HepG2 (cell line): Measurements from ENCODE around the gene EDEM1. TPM values are rescaled to one million over a fixed set of nuclear protein-coding genes. Genes with fewer than 3 reads are reported as not detected.

ENCODE experiments used
- ADNP ChIP-seq: sonication (generic); formaldehyde crosslinking; IDR thresholded peaks from 2 replicates; pipeline ENCODE4 v1.4.0; 2020; ENCODE audit warnings: missing genetic modification reagents
- BCL6 ChIP-seq: IDR thresholded peaks from 2 replicates; pipeline ENCODE4 v1.6.1; 2016; ENCODE audit warnings: missing genetic modification reagents, missing compliant biosample characterization
- CEBPB ChIP-seq: IDR thresholded peaks from 2 replicates; pipeline ENCODE4 v1.6.1; 2011; ENCODE audit warnings: low read depth, low read length, improper control_type of control experiment, borderline replicate concordance
- CEBPG ChIP-seq: IDR thresholded peaks from 2 replicates; pipeline ENCODE4 v1.6.1; 2016
- DNMT1 ChIP-seq: sonication (generic); formaldehyde crosslinking; IDR thresholded peaks from 2 replicates; pipeline ENCODE4 v1.5.1; 2020; ENCODE audit warnings: mild to moderate bottlenecking, missing genetic modification reagents
- KAT7 ChIP-seq: IDR thresholded peaks from 2 replicates; pipeline ENCODE4 v1.6.1; 2018; ENCODE audit warnings: borderline replicate concordance, missing compliant biosample characterization
- MBNL3 ChIP-seq: fragments of 250-450 bp; sonication (Bioruptor Pico); conservative IDR thresholded peaks from 2 replicates; pipeline ENCODE4 v1.8.0; 2022; ENCODE audit warnings: mild to moderate bottlenecking, inconsistent platforms
- THAP11 ChIP-seq: IDR thresholded peaks from 2 replicates; pipeline ENCODE4 v1.6.1; 2016; ENCODE audit warnings: missing biosample characterization, missing genetic modification reagents
- WIZ ChIP-seq: sonication (generic); formaldehyde crosslinking; IDR thresholded peaks from 2 replicates; pipeline ENCODE4 v1.5.1; 2020; ENCODE audit warnings: mild to moderate bottlenecking, missing genetic modification reagents
- ZNF547 ChIP-seq: sonication (generic); formaldehyde crosslinking; IDR thresholded peaks from 2 replicates; pipeline ENCODE4 v1.5.1; 2020; ENCODE audit warnings: mild to moderate bottlenecking, missing genetic modification reagents
- ZNF75D ChIP-seq: sonication (generic); formaldehyde crosslinking; IDR thresholded peaks from 2 replicates; pipeline ENCODE4 v1.8.1; 2023; ENCODE audit warnings: missing genetic modification reagents, mild to moderate bottlenecking, borderline replicate concordance
- ZNF782 ChIP-seq: sonication (generic); formaldehyde crosslinking; IDR thresholded peaks from 2 replicates; pipeline ENCODE4 v1.4.0; 2020; ENCODE audit warnings: missing genetic modification reagents, mild to moderate bottlenecking, borderline replicate concordance
- polyA plus RNA-seq, 8 experiments: library from polyadenylated mRNA; depleted of rRNA in 3 of 8; stranded (reverse) in 7 of 8; unstranded in 1 of 8; fragments of >200 nt; fragmentation: Illumina TruSeq in 4 of 8; extraction: Trizol in 4 of 8; gene quantifications; 2 replicates each; pipeline versions ENCODE4 v1.2.1 to v1.2.3, GENCODE V29; 2011 to 2016; ENCODE audit warnings: low read depth in 4 of 8, missing spikeins in 1 of 8, mixed read lengths in 1 of 8; ENCODE audit not compliant: insufficient read depth in 1 of 8
- total RNA-seq, 5 experiments: library from RNA; depleted of rRNA; stranded (reverse); fragments of >200 nt; fragmentation: Illumina TruSeq; extraction: Trizol; gene quantifications; 2 replicates each; pipeline ENCODE4 v1.2.3, GENCODE V29; 2016; ENCODE audit warnings: low read depth in 1 of 5
- TF ChIP-seq, protein P1 (sequence below): sonication (generic); formaldehyde crosslinking; IDR thresholded peaks from 2 replicates; pipeline ENCODE4 v1.5.0; 2020; ENCODE audit warnings: mild to moderate bottlenecking, missing genetic modification reagents, borderline replicate concordance

EDEM1 gene
- total and polyA plus RNA-seq, 2 of the 13 experiments (the other 11 are each of a cell fraction or from before 2014, with no cell fraction given): 13.8 to 25.8 TPM

DNA sequence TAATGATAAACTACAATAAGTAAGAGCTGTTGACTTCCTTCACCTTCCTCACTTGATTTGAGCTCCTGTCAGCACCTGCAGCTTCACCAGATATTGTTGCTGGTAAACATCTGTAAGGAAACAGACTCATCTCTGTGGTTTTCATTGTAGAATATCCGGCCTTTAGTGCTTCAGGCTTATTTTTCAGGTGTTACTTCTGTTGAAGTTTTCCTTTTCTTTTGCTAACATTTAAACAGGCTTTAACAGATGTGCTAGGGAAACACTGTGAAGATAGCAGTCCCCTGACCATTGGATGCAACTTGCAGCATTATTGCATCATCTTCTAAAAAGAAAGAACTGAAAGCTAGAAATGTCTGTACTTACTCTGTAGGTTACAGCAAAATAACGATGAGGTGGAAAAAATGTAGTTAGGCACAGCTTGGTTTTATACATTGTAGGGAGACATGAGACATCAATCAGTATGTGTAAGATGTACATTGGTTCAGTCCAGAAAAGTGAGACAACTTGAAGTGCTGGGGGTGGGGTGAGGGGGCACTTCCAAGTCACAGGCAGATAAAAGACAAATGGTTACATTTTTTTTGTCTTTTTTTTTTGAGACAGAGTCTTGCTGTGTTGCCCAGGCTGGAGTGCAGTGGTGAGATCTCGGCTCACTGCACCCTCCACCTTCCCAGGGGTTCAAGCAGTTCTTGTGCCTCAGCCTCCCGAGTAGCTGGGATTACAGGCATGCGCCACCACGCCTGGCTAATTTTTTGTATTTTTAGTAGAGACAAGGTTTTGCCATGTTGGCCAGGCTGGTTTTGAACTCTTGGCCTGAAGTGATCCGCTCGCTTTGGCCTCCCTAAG lies 10.2 kb downstream of the EDEM1 start (continued):
- TF ChIP-seq, protein P1, sequence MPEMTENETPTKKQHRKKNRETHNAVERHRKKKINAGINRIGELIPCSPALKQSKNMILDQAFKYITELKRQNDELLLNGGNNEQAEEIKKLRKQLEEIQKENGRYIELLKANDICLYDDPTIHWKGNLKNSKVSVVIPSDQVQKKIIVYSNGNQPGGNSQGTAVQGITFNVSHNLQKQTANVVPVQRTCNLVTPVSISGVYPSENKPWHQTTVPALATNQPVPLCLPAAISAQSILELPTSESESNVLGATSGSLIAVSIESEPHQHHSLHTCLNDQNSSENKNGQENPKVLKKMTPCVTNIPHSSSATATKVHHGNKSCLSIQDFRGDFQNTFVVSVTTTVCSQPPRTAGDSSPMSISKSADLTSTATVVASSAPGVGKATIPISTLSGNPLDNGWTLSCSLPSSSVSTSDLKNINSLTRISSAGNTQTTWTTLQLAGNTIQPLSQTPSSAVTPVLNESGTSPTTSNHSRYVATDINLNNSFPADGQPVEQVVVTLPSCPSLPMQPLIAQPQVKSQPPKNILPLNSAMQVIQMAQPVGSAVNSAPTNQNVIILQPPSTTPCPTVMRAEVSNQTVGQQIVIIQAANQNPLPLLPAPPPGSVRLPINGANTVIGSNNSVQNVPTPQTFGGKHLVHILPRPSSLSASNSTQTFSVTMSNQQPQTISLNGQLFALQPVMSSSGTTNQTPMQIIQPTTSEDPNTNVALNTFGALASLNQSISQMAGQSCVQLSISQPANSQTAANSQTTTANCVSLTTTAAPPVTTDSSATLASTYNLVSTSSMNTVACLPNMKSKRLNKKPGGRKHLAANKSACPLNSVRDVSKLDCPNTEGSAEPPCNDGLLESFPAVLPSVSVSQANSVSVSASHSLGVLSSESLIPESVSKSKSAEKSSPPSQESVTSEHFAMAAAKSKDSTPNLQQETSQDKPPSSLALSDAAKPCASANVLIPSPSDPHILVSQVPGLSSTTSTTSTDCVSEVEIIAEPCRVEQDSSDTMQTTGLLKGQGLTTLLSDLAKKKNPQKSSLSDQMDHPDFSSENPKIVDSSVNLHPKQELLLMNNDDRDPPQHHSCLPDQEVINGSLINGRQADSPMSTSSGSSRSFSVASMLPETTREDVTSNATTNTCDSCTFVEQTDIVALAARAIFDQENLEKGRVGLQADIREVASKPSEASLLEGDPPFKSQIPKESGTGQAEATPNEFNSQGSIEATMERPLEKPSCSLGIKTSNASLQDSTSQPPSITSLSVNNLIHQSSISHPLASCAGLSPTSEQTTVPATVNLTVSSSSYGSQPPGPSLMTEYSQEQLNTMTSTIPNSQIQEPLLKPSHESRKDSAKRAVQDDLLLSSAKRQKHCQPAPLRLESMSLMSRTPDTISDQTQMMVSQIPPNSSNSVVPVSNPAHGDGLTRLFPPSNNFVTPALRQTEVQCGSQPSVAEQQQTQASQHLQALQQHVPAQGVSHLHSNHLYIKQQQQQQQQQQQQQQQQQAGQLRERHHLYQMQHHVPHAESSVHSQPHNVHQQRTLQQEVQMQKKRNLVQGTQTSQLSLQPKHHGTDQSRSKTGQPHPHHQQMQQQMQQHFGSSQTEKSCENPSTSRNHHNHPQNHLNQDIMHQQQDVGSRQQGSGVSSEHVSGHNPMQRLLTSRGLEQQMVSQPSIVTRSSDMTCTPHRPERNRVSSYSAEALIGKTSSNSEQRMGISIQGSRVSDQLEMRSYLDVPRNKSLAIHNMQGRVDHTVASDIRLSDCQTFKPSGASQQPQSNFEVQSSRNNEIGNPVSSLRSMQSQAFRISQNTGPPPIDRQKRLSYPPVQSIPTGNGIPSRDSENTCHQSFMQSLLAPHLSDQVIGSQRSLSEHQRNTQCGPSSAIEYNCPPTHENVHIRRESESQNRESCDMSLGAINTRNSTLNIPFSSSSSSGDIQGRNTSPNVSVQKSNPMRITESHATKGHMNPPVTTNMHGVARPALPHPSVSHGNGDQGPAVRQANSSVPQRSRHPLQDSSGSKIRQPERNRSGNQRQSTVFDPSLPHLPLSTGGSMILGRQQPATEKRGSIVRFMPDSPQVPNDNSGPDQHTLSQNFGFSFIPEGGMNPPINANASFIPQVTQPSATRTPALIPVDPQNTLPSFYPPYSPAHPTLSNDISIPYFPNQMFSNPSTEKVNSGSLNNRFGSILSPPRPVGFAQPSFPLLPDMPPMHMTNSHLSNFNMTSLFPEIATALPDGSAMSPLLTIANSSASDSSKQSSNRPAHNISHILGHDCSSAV (CRISPR knock-in tag): no peak
- TF ChIP-seq KAT7 (no peak), DNMT1 (CRISPR knock-in tag) (no peak), CEBPB (peak; percentile 93), BCL6 (CRISPR knock-in tag) (no peak), MBNL3 (CRISPR knock-in tag) (no peak), ZNF547 (CRISPR knock-in tag) (no peak), ZNF75D (CRISPR knock-in tag) (no peak), THAP11 (CRISPR knock-in tag) (0 out of 2 replicates have a peak, but pooled peaks have one; percentile 39), ZNF782 (CRISPR knock-in tag) (no peak), ADNP (CRISPR knock-in tag) (no peak), CEBPG (CRISPR knock-in tag) (peak; percentile 95), WIZ (no peak)
